GM21390 (cell line): ENCODE data around the gene TENT5A.

Experiments used
- ATAC-seq: cut with Tn5 transposase; IDR thresholded peaks from one replicate; pipeline ENCODE4 v1.9.1; 2021; ENCODE audit not compliant: unreplicated experiment

TENT5A gene

DNA sequence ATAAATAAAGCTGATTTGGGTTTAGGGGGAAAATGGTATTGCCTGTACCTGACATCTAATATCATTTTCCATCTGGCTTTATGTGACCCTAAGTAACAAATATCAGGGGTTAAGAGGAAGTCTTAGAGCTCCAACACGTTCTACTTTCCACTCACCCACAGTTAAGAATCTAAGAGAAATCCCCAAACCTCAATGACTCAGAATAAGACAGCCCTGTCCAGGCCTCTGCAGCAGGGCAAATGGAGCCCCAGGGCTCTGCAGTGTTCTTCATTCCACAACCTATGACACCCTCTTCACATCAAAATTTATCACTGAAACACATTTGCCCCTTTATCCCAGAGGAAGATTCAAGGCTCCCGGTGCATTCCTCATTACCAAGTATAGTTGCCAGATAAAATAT lies 20.3 kb upstream of the TENT5A start:
- peak; percentile 99 for ATAC-seq

DNA sequence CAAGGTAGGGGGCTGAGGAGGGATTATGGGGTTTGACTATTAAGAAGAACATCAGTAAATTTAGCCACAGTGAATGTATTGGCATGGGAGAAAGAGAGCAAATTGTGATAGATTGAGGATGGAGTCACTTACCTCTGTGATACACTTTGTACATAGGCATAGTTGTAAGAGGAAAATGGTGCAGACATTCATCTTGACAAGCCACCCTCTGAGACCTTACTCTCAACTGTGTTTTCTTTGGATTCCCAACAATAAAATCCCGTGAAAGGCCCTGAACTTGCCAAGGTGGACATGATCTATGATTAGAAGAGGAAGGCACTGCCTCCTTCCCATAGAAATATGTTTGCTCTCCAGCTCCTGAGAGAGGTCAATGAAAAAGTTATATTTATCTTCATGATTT lies 18.6 kb upstream of the TENT5A start:
- no peak for ATAC-seq

DNA sequence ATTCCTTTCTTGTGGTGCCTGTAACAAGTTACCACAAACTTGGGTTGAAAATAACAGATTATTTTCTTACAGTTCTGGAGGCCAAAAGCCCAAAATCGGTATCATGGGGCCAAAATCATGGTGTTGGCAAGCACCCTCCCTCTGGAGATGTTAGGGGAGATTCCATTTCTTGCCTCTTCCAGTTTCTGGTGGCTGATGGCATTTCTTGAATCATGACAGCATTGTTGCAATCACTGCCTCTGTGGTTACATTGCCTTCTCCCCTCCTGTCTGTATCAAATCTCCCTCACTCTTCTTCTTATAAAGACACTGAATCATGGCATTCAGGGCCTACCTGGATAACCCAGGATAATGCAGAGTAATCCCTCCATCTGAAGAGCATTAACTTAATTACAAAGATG lies 17.9 kb upstream of the TENT5A start:
- no peak for ATAC-seq

DNA sequence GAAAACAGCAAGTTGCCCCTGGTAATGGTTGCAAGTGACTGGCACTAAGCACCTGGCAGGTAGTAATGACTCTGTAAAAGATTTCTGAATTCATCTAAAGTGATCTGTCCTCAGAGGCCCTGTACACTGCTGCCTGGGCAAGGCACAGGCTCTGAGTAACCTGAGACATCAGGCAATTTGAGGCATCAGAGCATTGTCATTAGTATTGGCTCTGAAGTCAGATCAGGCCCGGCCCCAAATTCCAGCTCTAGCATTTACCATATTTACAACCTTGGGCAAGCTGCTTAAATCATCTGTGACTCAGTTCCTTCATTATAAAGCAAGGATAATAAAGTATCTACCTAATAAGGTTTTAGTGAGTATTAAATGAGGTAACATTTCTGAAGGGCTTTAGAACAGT lies 17.3 kb upstream of the TENT5A start:
- ATAC-seq = no peak

DNA sequence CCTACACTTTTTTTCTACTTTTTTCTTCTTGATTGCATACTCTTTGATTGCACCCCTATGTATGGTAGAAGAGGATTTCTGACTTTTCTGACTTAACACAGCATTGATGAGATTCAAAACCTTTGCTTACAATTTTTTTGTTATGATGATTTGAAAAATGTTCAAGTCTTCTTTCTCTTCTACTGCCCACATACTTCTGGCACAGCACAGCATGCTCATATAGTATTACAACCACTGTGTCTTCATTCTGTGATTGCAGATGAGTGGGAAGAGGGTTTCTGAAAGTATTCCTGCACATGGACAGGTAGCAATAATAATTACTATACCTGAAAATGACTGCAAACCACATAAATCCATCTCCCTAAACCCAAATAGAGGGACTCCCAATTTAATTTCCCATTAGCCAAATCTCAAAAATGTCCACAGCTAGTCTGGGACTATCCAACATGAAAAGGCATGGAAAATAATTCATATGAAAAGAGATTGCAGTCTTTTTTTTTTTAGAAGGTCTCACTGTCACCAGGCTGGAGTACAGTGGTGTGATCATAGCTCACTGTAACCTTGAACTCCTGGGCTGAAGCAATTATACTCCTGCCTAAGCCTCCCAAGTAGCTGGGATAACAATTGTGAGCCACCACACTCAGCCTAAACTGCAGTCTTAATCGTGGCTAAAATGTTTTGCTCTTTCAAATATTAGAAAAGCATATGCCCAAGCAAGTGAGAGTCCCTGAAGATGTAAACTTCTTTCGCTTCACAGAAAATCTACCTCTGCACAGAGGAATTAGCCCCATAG lies 15.9 kb upstream of the TENT5A start:
- ATAC-seq = no peak

DNA sequence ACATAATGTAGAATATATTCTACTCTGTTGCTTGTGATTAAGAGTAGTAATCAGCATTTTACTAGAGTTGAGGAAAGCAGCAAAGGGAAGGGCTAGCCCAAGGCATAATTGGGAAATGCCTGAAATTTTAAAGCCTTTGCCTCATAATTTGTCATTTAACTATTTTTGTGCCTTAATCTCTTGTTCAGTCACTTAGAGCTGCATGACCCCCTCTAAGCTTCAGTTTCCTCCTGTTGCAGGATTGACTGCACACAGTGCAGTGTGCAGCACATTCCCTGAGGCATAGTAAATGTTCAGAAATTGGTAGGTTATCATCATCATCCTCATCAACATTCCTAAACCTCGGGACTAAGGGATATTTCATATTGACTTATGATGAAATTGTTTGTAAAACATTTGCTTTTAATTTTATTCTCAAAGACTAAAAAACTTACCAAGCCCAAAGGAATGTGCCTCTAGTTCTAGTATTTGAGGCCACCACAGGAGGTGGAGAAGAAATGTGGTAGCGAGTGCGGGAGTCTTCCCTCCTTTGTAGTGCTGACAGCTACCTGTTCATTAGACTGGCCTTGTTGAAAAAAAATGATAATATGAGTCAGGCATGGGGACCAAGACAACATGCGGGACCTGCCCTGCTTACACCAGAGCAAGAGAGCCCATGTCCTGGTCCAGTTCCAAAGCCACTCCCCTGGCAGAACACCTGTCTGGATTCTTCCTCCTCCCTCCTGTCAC lies 14.8 kb upstream of the TENT5A start:
- no peak for ATAC-seq

DNA sequence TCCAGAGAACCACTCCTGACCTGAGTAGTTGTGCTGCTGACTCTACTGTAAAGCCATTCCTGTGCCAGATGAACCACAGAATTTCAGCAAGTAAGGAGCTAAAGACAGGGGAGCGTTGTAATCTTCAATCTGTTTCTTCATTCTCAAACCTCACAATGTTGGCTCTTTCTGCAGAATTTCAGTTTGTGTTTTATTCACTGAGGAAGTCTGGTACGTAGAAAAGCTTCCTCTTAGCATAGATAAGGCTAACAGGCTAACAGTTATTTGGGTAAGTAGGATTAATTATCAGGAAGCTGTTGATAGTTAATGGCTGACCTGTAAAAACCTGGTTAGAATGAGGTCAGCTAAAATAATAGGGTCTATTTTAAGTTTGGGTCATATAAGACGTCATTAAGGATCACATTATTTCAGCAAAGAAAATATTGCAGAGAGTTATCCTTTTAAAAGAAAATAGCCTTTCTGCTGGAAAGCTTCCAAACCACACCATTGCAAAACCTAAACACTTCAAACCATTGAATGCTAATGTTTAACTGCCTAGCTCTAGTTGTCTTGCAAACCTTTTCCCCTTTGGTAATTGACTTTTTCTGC lies 14.1 kb upstream of the TENT5A start:
- ATAC-seq = peak; percentile 55

DNA sequence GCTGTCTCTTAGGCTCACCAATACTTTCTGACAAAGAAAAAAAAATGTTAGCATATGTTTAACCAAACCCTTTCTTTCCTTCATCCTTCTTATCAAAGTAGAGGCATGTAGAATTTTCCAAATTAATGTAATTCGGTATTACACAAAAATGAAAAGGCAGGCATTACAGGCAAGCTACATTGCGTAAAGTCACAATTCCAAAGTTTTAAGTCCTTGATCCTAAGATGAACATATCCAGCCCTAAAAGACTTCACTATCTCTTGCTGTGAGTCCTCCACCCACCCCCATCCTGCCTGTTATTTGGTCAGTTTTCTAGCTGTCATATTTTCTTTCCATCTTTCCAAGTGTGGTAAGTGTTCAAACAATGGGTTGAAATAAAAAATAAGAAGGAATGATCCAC lies 12.1 kb upstream of the TENT5A start:
- no peak for ATAC-seq

DNA sequence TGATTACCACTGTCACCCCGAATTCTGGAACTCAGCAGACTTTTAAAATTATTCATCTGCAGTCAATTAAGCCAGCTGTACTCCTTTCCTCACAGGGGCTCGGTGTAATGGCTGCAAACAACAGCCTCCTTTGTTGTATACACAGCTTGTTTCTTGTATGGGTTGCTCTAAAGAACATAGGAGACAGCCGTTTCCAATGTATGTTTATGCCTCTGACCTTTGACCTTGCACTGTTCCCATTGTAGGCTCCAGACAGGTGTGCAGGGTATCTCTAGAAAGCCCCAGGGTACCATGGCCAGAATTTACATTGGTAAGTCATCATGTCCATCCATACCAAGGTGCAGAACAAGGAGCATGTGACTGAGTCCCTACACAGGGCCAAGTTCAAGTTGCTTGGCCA lies 11.5 kb upstream of the TENT5A start:
- no peak for ATAC-seq

DNA sequence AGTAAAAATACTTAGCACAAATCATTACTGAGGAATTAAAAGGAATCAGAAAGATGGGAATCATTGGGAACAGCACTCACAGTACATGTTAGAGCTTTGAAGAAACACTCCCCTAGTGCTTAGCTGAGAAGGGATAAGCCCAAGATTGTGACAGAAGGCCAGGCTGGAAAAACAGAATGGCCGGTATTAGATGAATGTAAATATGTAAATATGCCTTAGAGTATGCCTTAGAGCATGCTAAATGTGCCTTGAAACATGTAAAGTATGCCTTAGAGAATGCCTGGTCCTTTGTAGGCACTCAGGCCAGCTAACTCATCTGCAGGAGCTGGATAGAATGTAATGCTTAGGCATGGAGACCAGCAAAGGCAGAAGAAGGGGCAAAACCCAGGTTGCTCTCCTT lies 10.6 kb upstream of the TENT5A start:
- no peak for ATAC-seq

DNA sequence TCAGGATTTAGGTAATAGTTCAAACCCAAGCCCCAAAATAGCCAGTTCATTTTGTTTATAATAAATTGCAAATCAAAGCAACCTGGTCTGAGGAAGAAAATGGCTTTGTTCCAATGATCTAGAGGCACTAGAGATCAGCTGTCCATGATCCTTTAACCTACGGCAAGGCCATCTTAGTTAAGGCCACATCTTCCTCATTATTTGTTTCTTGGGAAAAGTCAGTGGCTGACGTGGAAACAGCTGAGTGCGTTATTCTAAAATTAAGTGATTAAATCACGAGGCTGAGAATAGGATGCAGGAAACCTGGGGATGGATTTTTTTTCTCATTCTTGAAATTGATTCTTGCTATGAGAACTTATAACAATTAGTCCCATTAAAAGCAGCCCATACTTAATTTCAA lies 10.1 kb upstream of the TENT5A start:
- ATAC-seq = no peak

DNA sequence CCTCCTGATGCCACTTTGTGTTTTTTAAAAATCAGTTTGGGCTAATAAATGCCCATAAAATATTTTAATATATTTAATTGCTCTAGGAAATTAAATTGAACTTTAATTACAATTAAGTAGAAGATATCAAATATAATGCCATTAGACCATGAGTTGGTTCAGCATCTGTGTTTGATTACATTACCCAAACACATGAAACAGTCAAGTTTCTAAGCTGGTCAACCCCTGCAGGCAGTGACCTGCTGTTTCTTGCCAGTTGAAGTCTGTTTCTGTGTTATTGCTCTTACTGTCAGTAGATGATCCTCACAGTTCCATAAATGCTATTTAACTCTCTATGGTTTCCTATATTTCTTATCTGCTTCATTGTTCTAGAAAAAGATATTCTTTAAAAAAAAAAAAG lies 9.7 kb upstream of the TENT5A start:
- ATAC-seq = no peak

DNA sequence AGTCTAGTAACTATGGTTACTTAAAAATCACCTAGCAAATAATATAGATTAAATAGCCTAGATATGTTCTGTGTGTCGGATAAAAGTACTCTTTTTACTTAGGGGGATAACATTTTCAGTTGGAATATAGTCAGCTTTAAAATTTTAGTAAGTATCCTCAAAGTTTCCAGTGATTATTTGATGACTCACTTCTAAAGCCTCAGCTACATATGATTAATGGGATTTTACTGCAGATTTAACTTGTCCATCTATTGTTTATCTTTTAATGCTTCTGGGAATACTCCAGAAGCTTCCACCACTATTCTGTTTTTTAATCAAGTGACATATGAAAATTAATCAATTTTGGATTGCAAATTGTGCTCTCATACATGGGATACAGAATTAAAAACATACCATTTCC lies 8.7 kb upstream of the TENT5A start:
- ATAC-seq = no peak

DNA sequence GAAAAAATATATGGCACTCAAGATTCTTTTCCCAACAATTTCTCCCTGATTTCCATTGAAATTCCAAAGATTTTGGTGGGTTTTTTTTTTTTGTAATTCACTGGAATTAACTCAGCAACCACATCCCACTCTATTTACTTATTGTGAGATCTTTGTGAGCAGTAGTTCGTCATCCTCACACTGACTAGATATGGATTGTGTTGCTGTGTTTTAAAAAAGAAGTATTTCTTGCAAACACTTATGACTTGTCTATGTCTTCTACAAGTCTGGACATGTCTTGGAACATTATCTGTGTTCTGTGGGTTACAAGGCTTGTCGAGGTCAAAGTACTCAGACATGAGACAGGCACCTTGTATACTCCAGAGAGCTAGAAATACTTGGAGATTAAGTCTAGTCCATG lies 7.3 kb upstream of the TENT5A start:
- no peak for ATAC-seq

DNA sequence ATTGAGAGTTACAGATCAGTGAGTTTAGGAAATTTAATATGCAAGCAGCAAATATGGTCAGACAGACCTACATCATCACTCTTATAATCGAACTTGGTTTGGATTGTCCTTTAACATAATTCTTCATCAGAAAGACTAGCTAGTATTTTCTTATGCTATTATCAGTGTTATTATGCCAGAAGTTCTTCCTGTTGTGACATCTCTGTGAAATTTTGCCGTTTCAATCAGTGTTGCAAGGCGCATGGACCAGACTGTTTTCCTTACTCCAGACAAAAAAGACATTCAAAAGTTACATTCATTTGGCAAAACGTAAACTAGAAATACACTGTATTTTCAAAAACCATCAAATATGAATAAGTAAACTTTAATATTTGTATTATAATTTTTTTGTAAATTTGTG lies 5.7 kb upstream of the TENT5A start:
- ATAC-seq = no peak

DNA sequence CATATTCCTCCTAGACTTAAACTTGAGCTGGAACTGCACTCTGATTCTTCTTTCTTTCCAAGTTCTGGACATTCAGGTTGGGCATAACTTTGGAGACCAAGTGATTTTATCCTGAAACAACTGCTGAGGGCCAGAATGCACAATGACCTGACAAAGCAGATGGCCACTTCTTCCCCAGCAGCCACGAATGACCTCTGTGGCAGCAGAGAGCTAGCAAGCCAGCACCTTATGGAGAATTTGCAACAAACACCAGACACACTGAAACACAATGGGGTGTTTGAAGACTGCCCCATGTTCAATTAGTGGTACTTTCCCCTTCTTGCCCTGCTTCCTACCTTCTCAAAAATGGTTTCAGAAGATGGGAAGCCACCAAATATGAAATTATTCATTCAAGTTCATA lies 4.2 kb upstream of the TENT5A start:
- no peak for ATAC-seq

DNA sequence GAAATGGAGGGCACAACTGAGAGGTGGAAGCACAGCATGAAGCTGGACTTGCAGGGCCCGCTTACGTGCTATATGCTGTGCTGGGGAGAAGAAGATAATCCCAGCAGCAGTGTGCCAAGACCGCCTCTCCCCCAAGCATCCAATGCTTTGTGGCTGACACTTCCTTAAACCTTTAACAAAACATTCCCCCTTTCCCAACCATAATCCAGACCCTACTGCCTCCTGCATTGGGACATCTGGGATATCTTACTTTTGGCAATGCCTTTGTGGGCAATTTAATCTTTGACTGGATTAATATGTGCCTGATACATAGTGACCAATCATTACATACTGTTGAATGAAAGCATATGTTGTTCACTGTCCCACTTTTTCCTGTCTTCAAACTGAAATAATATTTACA lies 3.1 kb upstream of the TENT5A start:
- ATAC-seq = no peak

DNA sequence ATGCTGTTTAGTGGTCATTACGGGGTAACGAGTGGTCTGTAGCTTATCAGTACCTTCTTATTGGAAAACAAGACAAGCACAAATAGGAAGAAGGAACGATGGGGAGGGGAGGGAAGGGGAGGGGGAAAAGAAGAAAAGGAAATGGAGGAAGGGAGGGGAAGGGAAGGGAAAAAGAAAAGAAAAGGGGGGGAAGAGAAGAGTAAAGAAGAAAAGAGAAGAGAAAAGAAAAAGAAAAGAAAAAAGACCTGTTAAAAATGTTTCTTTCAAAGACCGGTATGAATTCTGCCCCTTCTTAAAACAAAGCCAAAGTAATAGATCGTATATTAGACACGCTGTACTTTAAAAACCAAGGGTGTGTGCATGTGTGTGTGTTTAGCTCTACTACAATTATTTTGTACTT lies 2.4 kb upstream of the TENT5A start:
- ATAC-seq = no peak

DNA sequence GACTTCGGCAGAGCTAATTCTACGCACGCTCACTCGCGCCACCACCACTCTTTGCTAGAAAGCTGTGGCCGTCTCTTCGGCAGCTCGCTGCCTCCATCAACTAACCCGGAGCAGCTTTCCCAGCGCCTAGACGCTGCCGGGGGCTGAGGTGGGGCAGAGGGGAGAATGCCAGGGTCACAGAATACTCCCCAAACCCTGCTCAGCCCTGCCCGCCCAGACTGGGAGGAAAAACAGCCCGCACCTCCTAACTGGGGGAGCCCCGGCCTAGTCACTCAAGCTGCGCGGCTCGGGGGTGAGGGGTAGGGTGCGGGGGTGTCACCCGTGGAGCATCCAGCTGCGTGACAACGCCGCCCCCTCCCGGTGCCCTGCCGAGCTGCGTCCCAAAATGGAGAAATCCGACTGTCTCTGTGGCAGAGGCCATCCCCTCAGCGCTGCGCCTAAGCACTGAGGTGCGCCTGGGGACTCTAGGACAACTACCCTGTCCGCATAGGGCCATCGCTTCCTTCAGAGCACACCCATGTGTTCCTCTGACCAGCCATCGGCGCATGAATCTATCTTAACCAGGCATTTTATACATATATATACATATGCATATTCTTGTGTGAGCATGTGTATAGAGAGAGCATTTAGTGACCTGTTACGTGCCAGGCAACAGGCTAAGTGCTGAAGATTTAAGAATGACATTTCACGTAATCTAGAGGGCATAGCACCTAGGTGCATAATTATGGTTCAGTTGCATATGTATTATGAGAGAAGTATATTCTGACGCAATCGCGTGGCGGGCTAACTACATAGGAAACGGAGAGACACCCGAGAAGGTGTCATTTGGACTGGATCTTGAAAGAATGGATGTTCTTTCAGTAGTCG lies 1.5 kb upstream of the TENT5A start:
- peak; percentile 34 for ATAC-seq

DNA sequence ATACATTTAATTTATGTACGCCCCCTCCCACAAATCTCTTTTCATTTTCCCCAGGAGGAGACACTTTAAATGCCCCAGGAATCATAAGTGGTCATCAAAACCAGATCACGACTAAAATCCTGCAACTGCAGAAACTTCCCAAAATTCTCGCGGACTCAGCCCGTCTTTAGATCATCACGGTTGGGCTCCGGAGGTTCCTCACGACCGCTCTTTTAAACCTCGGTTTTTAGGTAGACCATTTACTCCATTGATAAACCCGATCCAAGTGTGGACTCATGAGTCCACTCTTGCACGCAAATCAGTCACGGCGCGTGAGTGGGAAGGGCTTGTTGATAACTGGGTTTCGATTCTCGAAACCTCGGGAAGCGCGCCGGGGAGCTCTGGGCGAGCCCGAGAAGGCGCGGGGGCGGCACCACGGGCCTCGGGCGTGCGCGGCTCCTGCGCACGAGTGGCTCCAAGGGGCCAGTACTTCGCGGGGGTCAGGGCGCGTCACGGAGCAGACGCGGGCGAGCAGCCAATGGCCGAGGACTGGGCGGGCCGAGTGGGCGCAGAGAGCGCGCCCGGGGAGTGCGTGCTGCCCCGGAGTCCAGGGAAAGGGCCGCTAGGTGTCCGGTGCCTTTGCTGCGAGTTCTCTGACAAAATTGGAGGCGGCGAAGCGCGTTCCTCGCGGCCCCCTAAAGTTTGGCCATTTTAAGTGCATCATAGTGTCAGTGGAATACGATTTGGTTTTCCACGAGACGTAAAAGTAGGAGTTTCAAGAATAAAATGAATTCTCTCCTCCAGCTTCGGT lies 635 bp upstream of the TENT5A start:
- ATAC-seq = peak; percentile 42
